GM12873 (cell line): ENCODE results near the gene NRXN3.

Experiments used
- TF ChIP-seq, protein P1 (sequence below): IDR thresholded peaks from 2 replicates; pipeline ENCODE4 v1.5.1; 2012; ENCODE audit warnings: low read depth, mild to moderate bottlenecking, moderate library complexity, low read length, control low read depth; ENCODE audit not compliant: insufficient read depth; ENCODE audit errors: missing control alignments

The NRXN3 gene

DNA sequence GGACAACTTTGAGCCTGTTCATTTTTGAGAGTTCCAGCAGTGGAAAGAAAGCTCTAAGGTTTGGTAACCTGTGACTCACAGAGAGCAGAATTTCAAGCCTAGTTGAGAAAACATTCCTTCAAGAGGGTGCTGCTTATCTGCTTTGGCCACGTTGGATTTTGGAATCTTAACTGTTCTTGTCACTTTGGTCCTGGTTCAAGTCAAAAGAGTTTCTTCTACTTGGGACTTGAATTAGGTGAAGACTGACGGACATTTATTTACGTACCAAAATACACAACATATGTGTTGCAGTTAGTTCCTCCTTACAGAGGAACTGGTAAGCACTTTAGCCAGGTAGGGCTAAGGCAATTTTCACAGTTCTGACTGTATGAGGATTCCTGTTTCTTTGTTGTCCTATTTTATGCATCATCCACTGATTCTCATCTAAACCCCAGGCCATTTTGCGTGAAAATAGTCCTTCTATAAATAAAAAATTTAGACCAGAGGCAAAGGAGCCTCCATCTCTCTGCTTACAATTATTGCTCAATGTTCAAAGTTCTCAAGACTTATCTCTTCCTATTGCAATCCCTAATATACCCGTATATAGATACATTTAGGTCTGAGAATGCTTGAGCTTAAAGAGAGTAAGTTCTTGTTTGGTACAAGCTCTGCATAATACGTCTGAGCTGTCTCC, 1460.3 kb downstream of the NRXN3 start:
- TF ChIP-seq, protein P1, sequence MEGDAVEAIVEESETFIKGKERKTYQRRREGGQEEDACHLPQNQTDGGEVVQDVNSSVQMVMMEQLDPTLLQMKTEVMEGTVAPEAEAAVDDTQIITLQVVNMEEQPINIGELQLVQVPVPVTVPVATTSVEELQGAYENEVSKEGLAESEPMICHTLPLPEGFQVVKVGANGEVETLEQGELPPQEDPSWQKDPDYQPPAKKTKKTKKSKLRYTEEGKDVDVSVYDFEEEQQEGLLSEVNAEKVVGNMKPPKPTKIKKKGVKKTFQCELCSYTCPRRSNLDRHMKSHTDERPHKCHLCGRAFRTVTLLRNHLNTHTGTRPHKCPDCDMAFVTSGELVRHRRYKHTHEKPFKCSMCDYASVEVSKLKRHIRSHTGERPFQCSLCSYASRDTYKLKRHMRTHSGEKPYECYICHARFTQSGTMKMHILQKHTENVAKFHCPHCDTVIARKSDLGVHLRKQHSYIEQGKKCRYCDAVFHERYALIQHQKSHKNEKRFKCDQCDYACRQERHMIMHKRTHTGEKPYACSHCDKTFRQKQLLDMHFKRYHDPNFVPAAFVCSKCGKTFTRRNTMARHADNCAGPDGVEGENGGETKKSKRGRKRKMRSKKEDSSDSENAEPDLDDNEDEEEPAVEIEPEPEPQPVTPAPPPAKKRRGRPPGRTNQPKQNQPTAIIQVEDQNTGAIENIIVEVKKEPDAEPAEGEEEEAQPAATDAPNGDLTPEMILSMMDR, result no peak

DNA sequence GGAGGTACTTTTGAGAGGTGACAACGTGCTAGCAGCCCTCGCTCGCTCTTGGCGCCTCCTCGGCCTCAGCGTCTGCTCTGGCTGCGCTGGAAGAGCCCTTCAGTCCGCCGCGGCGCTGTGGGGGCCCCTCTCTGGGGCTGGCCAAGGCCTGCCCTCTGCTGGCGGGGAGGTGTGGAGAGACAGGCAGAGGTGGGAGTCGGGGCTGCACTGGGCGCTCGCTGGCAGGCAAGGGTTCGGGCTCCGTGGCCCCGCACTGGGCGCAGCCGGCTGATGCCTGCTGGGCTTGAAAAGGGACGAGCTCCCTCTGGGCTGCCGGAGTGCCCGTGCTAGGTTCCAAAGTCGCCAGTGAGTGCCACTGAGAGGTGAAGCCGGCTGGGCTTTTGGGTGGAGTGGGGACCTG, 1461.1 kb downstream of the NRXN3 start:
- TF ChIP-seq, protein P1, result no peak

DNA sequence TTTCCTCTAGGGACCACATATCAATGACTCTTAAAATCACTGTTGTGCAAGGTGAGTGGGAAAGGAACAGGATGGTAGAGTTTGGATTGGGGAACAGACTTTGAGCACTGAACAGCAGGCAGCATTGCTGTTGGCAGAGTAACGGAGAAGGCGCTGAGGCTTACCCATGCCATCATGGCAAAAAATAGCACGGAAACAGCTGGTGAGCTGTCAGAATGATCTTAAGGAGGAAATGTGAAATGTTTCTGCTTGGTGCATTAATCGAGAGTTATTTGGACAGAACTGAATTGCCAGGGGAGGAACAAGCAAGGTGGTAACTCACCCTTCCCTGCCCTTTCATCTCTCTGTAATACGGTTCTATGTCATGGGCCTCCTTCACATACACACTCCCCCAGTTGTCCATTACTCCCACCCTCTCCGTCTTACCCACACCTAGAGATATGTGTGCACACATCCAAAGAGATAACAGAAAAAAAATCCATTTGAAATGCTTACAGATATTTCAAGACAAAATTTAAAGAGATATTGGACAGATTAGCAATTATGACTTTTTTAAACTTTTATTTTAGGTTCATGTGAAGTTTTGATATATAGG, 1468.6 kb downstream of the NRXN3 start:
- TF ChIP-seq, protein P1, result no peak

DNA sequence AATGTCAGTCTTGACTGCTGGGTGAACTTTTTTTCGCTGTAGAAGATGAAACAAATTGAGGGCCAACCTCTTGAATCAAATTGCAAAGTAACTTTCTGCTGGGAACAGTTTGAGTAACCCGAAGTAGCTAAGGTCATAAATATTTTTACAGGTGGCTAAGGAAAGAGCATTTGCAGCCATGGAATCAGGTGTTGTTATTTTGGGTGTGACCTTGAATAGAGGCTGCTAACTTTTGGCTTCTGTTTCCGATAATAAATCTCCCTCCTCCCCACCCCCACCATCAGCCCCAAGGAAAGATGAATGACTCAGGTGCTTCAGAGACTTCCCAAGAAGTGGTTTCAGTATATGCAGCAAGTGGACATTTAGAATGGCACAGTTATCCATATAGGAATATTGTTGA, 1469.4 kb downstream of the NRXN3 start:
- TF ChIP-seq, protein P1, result no peak

DNA sequence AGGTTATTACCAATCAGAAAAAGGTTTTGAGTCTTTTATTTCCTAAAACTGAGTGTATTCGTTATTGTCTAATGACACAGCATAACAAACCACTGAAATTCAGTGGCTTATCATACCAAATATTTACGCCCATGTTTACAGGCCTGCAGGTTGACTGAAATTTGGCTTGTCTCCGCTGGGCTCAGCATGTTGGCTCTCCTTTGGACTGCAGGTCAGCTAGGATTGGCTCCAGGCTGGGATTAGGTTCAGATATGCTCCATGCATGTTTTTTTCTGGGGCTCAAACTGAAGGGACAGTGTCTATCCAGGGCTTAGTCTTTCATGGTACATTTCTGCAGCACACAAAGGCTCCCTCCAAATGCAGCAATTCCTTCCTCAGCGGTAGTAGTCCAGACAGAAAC, 1471.2 kb downstream of the NRXN3 start:
- TF ChIP-seq, protein P1, result no peak

DNA sequence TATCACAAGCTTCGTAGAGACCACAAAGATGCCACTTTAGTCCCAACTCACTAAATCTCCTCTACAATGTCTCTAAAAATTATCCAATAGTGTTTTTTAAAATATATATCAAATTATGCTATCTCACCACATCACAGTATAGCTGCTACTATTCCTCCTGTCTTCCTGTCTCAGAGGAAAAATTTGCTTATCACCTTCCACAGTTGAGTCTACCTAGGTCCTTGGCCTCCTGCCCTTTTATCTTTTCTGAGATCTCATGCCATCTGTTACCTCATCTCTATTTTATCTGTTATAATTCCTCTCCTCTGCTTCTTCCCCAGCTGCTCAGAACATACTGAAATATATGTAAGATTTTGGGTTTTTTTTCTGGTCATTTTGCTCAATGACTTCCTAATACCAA, 1473.0 kb downstream of the NRXN3 start:
- TF ChIP-seq, protein P1, result no peak

DNA sequence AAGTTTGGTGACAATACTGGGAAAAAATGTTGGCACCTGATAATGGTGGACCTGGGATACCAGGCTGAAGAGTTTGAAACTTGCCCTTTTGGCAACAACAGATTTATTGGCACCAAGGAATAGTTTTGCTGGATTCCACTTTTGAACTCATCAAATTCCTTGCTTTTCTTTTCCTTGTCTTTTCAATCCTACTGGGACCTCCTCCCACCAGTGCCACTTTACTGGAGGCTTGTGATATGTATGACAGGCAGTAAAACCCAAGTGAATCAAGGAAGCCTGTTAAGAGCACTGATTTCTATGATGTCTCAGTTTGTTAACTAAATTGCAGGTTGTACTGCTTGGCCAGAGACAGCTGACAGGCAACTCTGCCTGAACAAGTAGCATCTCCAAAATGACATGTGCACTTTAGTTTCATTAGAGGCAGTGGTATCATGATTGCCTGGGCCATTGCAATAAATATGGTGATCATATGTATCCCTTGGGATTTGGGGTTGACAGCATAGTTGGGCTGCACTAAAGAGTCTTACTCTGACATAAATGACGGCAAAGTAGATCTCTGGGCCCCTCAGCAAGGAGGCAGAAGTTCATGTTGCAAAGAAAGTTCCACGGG, 1475.7 kb downstream of the NRXN3 start:
- TF ChIP-seq, protein P1, result no peak
